Endothelial cell of umbilical vein (primary cell): Measurements from ENCODE around the gene DHX29. TPM values are rescaled to one million over a fixed set of nuclear protein-coding genes. Genes with fewer than 3 reads are reported as not detected.

Experiments
- BruUV-seq: library from RNA; stranded (reverse); fragments of 400-500 nt; replicated peaks from 2 replicates; lab custom pipeline; 2021; lab: Mats Ljungman, UMichigan
- CTCF ChIA-PET: fragments of 300-600, 350-600 bp; sonication (Branson Sonifier 250); formaldehyde crosslinking; loops from one replicate; lab custom pipeline; 2021; ENCODE audit warnings: antibody characterized with exemption, inconsistent platforms; lab: Charles Lee
- POLR2A ChIA-PET: fragments of 300-600, 350-600 bp; sonication (Branson Sonifier 250); formaldehyde crosslinking; loops from one replicate; lab custom pipeline; 2021; ENCODE audit warnings: antibody characterized with exemption, inconsistent platforms; lab: Charles Lee
- DNase-seq: peaks from one replicate; pipeline ENCODE4 v3.0.0-alpha.2; 2011; ENCODE audit warnings: low read depth, low spot score
- FAIRE-seq: peaks from 2 replicates; lab custom pipeline; 2011; peaks lifted over from hg19 to GRCh38; lab: Jason Lieb, UNC
- H2AFZ ChIP-seq: 2 replicates; pipeline ENCODE4 v1.6.0; 2012; ENCODE audit warnings: low read depth, low read length, control low read depth, inconsistent platforms
- H3K27ac ChIP-seq: 2 replicates; pipeline ENCODE4 v1.5.1; 2011; ENCODE audit warnings: low read depth, mild to moderate bottlenecking, control low read depth, low read length, moderate library complexity; ENCODE audit not compliant: insufficient read depth
- H3K27me3 ChIP-seq, 2 experiments: 2 replicates each; pipeline versions ENCODE4 v1.6.0 to v1.6.1; 2011; ENCODE audit warnings: low read length in 2 of 2, mixed read lengths in 1 of 2; ENCODE audit not compliant: control insufficient read depth in 2 of 2, insufficient read depth in 2 of 2
- H3K36me3 ChIP-seq, 2 experiments: 2 replicates in 1 of 2; 3 replicates in 1 of 2; pipeline ENCODE4 v1.5.1; 2011; ENCODE audit warnings: low read length in 2 of 2, mild to moderate bottlenecking in 1 of 2, moderate library complexity in 1 of 2; ENCODE audit not compliant: control insufficient read depth in 2 of 2, insufficient read depth in 2 of 2; ENCODE audit errors: extremely low read depth in 1 of 2
- H3K4me1 ChIP-seq: 3 replicates; pipeline ENCODE4 v1.5.1; 2011; ENCODE audit warnings: mild to moderate bottlenecking, low read length; ENCODE audit not compliant: control insufficient read depth, insufficient read depth; ENCODE audit errors: extremely low read depth
- H3K4me2 ChIP-seq: 2 replicates; pipeline ENCODE4 v1.6.1; 2011; ENCODE audit warnings: low read length, control low read depth, mixed read lengths; ENCODE audit not compliant: insufficient read depth
- H3K4me3 ChIP-seq, 3 experiments: fragments of 200-600 bp in 1 of 3; sonication (generic), shearing (Covaris generic) in 1 of 3; replicated peaks in 1 of 3; 2 replicates each; pipeline ENCODE4 v1.5.1; 2011 to 2016; ENCODE audit warnings: control low read depth in 3 of 3, low read length in 3 of 3, mild to moderate bottlenecking in 2 of 3, inconsistent platforms in 1 of 3, low read depth in 1 of 3, moderate library complexity in 1 of 3; ENCODE audit not compliant: insufficient read depth in 1 of 3
- H3K79me2 ChIP-seq: 2 replicates; pipeline ENCODE4 v1.6.0; 2012; ENCODE audit warnings: low read length, inconsistent platforms; ENCODE audit not compliant: control insufficient read depth, insufficient read depth
- H3K9ac ChIP-seq: replicated peaks from 2 replicates; pipeline ENCODE3; 2011; ENCODE audit warnings: low read length, control low read depth; ENCODE audit not compliant: insufficient read depth; ENCODE audit errors: extremely low read depth
- H3K9me1 ChIP-seq: replicated peaks from 3 replicates; pipeline ENCODE4 v1.6.0; 2011; ENCODE audit warnings: mild to moderate bottlenecking, low read length; ENCODE audit not compliant: control insufficient read depth, insufficient read depth; ENCODE audit errors: extremely low read depth
- H3K9me3 ChIP-seq: replicated peaks from 2 replicates; pipeline ENCODE4 v1.5.1; 2012; ENCODE audit warnings: low read length, inconsistent platforms; ENCODE audit not compliant: control insufficient read depth, insufficient read depth
- H4K20me1 ChIP-seq: replicated peaks from 2 replicates; pipeline ENCODE3; 2011; ENCODE audit warnings: mild to moderate bottlenecking, low read length; ENCODE audit not compliant: control insufficient read depth, insufficient read depth; ENCODE audit errors: extremely low read depth
- EZH2 ChIP-seq: IDR thresholded peaks from 2 replicates; pipeline ENCODE4 v1.6.1; 2012; ENCODE audit warnings: borderline replicate concordance, low read depth, mild to moderate bottlenecking, moderate library complexity, low read length, inconsistent platforms; ENCODE audit not compliant: severe bottlenecking
- FOS ChIP-seq: IDR thresholded peaks from 2 replicates; pipeline ENCODE4 v1.6.1; 2011; ENCODE audit warnings: mild to moderate bottlenecking, low read length, moderate library complexity, borderline replicate concordance; ENCODE audit not compliant: insufficient read depth
- GATA2 ChIP-seq: IDR thresholded peaks from 2 replicates; pipeline ENCODE4 v1.7.0; 2011; ENCODE audit warnings: low read depth, mild to moderate bottlenecking, moderate library complexity, mixed read lengths, low read length; ENCODE audit not compliant: insufficient read length, insufficient read depth
- JUN ChIP-seq: IDR thresholded peaks from 2 replicates; pipeline ENCODE4 v1.6.1; 2011; ENCODE audit warnings: borderline replicate concordance, low read depth; ENCODE audit not compliant: insufficient read length, insufficient read depth
- POLR2A ChIP-seq: IDR thresholded peaks from 2 replicates; pipeline ENCODE4 v1.6.1; 2012; ENCODE audit warnings: low read depth, mild to moderate bottlenecking, control low read depth, low read length
- POLR2AphosphoS5 ChIP-seq: IDR thresholded peaks from 2 replicates; pipeline ENCODE4 v1.6.1; 2012; ENCODE audit warnings: low read depth, mild to moderate bottlenecking, control low read depth, low read length, moderate library complexity; ENCODE audit not compliant: insufficient read depth
- dilution Hi-C: fragments of 300-500 bp; cut with MboI; formaldehyde crosslinking; loops from one replicate; pipeline ENCODE4 v1.15.0; 2019; ENCODE audit warnings: low sequenced_read_pairs; ENCODE audit not compliant: extremely low pct_ligation_motif_present
- intact Hi-C: fragments of 100-400 bp; cut with micrococcal nuclease; formaldehyde crosslinking; loops from one replicate; pipeline ENCODE4 v1.10.0; 2022
- polyA plus RNA-seq, 4 experiments: library from polyadenylated mRNA; depleted of rRNA in 3 of 4; stranded (reverse) in 3 of 4; unstranded in 1 of 4; fragments of >200 nt; gene quantifications; 2 replicates each; pipeline versions ENCODE4 v1.2.1 to v1.2.3, GENCODE V29; 2011 to 2012; ENCODE audit warnings: missing spikeins in 1 of 4
- total RNA-seq: library from RNA; stranded (reverse); gene quantifications from 2 replicates; pipeline ENCODE4 v1.2.3, GENCODE V29; 2021
- TF ChIP-seq, protein P1 (sequence below): IDR thresholded peaks from 2 replicates; pipeline ENCODE4 v1.6.1; 2011; ENCODE audit not compliant: insufficient read depth, insufficient read length
- TF ChIP-seq, protein P2 (sequence below), 2 donors: IDR thresholded peaks; 1 replicate in 1 of 2; 2 replicates in 1 of 2; pipeline ENCODE4 v1.5.1; 2011; ENCODE audit warnings: low read length in 2 of 2, mild to moderate bottlenecking in 2 of 2, moderate library complexity in 2 of 2, control low read depth in 1 of 2, inconsistent platforms in 1 of 2, low read depth in 1 of 2; ENCODE audit not compliant: insufficient read depth in 1 of 2; ENCODE audit errors: extremely low read depth in 1 of 2

The DHX29 gene
- total and polyA plus RNA-seq, 2 donors (not counting 3 experiments of a cell fraction or from before 2014, with no cell fraction given) = 4.7 to 32.8 TPM

DNA sequence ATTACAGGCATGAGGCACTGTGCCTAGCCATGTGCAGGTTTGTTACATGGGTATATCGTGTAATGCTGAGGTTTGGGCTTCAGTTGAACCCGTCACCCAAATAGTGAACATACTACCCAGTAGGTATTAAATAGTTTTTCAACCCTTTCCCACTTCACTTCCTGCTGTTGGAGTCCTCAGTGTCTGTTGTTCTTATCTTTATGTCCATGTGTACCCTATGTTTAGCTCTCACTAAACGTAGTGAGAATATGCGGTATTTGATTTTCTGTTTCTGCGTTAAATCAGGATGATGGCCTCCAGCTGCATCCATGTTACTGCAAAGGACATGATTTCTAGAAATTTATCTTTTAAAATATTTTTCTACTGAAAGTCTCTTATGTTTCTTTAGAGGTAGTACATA lies 18.1 kb upstream of the DHX29 start:
- H4K20me1 ChIP-seq = no peaks in the 10 kb centered on the region
- no peak overlapping the region for H3K4me3 ChIP-seq
- H3K9me1 ChIP-seq = no peaks in the 10 kb centered on the region
- H3K27me3 ChIP-seq = no peaks in the 10 kb centered on the region
- H3K4me1 ChIP-seq = no peaks in the 10 kb centered on the region
- peaks cover 0 to 10% of the 10 kb centered on the region in 2 experiments for H3K36me3 ChIP-seq
- ChIA-PET POLR2A (no interaction called here), CTCF (interaction anchor here (1.0 to 1.4 kb wide), 3 partner anchors 364 to 582 kb away, joined by 3 to 4 read pairs (median 3); no protein-coding TSS in a partner anchor)
- TF ChIP-seq, protein P1, sequence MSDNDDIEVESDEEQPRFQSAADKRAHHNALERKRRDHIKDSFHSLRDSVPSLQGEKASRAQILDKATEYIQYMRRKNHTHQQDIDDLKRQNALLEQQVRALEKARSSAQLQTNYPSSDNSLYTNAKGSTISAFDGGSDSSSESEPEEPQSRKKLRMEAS = no peak
- TF ChIP-seq EZH2 = no peak
- TF ChIP-seq, protein P2, sequence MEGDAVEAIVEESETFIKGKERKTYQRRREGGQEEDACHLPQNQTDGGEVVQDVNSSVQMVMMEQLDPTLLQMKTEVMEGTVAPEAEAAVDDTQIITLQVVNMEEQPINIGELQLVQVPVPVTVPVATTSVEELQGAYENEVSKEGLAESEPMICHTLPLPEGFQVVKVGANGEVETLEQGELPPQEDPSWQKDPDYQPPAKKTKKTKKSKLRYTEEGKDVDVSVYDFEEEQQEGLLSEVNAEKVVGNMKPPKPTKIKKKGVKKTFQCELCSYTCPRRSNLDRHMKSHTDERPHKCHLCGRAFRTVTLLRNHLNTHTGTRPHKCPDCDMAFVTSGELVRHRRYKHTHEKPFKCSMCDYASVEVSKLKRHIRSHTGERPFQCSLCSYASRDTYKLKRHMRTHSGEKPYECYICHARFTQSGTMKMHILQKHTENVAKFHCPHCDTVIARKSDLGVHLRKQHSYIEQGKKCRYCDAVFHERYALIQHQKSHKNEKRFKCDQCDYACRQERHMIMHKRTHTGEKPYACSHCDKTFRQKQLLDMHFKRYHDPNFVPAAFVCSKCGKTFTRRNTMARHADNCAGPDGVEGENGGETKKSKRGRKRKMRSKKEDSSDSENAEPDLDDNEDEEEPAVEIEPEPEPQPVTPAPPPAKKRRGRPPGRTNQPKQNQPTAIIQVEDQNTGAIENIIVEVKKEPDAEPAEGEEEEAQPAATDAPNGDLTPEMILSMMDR (IDR thresholded peaks at IDR 0.05; ENCODE audit: extremely low read depth in 1 of 2, insufficient read depth in 1 of 2, low read depth in 1 of 2, low read length in 2 of 2) = no peak
- no peak for TF ChIP-seq GATA2
- TF ChIP-seq POLR2AphosphoS5 = no peak
- TF ChIP-seq JUN = no peak
- TF ChIP-seq POLR2A = no peak
- TF ChIP-seq FOS = no peak
- no peak overlapping the region for H3K27ac ChIP-seq
- H3K9me3 ChIP-seq = no peaks in the 10 kb centered on the region
- DNase-seq = no peak
- BruUV-seq = no TSS peak
- FAIRE-seq = no peak
- no peak overlapping the region for H2AFZ ChIP-seq
- H3K79me2 ChIP-seq = peaks cover 31% of the 10 kb centered on the region
- no peak overlapping the region for H3K9ac ChIP-seq
- no peak overlapping the region for H3K4me2 ChIP-seq
- dilution Hi-C loops (no loop called here), intact Hi-C loops (no loop called here)
